SK-N-SH treated with all-trans-retinoic acid at 6 μM for 48 hours (cell line): ENCODE results near the gene LAMB1.

Experiments
- ATAC-seq: fragments of 200-7000 bp; cut with Tn5 transposase; 3 replicates; pipeline ENCODE4 v1.9.1; 2020; ENCODE audit warnings: mild to moderate bottlenecking, moderate library complexity
- ARNTL ChIP-seq: fragments of 450-650 bp; formaldehyde crosslinking; IDR thresholded peaks from 2 replicates; pipeline ENCODE4 v1.5.0; 2020; ENCODE audit warnings: low read depth, mild to moderate bottlenecking, moderate library complexity, borderline replicate concordance
- BACH2 ChIP-seq: fragments of 250-450 bp; sonication (Bioruptor Pico); IDR thresholded peaks from 2 replicates; pipeline ENCODE4 v1.9.0; 2021; ENCODE audit warnings: mild to moderate bottlenecking, borderline replicate concordance
- CREB5 ChIP-seq: fragments of 250-450 bp; sonication (Bioruptor Pico); IDR thresholded peaks from 2 replicates; pipeline ENCODE4 v1.5.1; 2020; ENCODE audit warnings: low read depth, mild to moderate bottlenecking, moderate library complexity
- CSDC2 ChIP-seq: fragments of 250-450 bp; sonication (Bioruptor Pico); IDR thresholded peaks from 2 replicates; pipeline ENCODE4 v1.5.0; 2020; ENCODE audit warnings: mild to moderate bottlenecking, moderate library complexity
- ESRRG ChIP-seq: fragments of 250-450 bp; sonication (Bioruptor Pico); IDR thresholded peaks from 2 replicates; pipeline ENCODE4 v1.6.1; 2021; ENCODE audit warnings: mild to moderate bottlenecking
- GLIS3 ChIP-seq: fragments of 250-450 bp; sonication (Bioruptor Pico); IDR thresholded peaks from 2 replicates; pipeline ENCODE4 v1.5.0; 2020; ENCODE audit warnings: mild to moderate bottlenecking, moderate library complexity
- ISL1 ChIP-seq: fragments of 250-450 bp; sonication (Bioruptor Pico); IDR thresholded peaks from 2 replicates; pipeline ENCODE4 v2.1.2; 2022; ENCODE audit warnings: mild to moderate bottlenecking, moderate library complexity
- OSR1 ChIP-seq: fragments of 250-450 bp; sonication (Bioruptor Pico); IDR thresholded peaks from 2 replicates; pipeline ENCODE4 v1.8.0; 2022; ENCODE audit warnings: moderate library complexity, mild to moderate bottlenecking, inconsistent platforms
- PPARA ChIP-seq: fragments of 250-450 bp; sonication (Bioruptor Pico); IDR thresholded peaks from 2 replicates; pipeline ENCODE4 v1.5.0; 2020; ENCODE audit warnings: mild to moderate bottlenecking, borderline replicate concordance
- RARB ChIP-seq: fragments of 250-450 bp; sonication (Bioruptor Pico); IDR thresholded peaks from 2 replicates; pipeline ENCODE4 v1.8.0; 2021; ENCODE audit warnings: mild to moderate bottlenecking, moderate library complexity
- SNAI2 ChIP-seq: fragments of 250-450 bp; sonication (Bioruptor Pico); IDR thresholded peaks from 2 replicates; pipeline ENCODE4 v1.5.0; 2020; ENCODE audit warnings: mild to moderate bottlenecking, moderate library complexity
- TCF4 ChIP-seq: fragments of 250-450 bp; sonication (Bioruptor Pico); IDR thresholded peaks from 2 replicates; pipeline ENCODE4 v1.8.0; 2021; ENCODE audit warnings: mild to moderate bottlenecking, moderate library complexity, borderline replicate concordance
- TOX ChIP-seq: fragments of 250-450 bp; sonication (Bioruptor Pico); IDR thresholded peaks from 2 replicates; pipeline ENCODE4 v1.8.0; 2021; ENCODE audit warnings: mild to moderate bottlenecking, moderate library complexity, borderline replicate concordance
- ZC3H10 ChIP-seq: fragments of 250-450 bp; sonication (Bioruptor Pico); IDR thresholded peaks from 2 replicates; pipeline ENCODE4 v1.5.1; 2021; ENCODE audit warnings: mild to moderate bottlenecking, moderate library complexity
- ZFP30 ChIP-seq: fragments of 450-650 bp; formaldehyde crosslinking; IDR thresholded peaks from 2 replicates; pipeline ENCODE4 v1.5.0; 2022; ENCODE audit warnings: mild to moderate bottlenecking, moderate library complexity
- ZNF565 ChIP-seq: fragments of 450-650 bp; formaldehyde crosslinking; conservative IDR thresholded peaks from 2 replicates; pipeline ENCODE4 v1.5.0; 2020; ENCODE audit warnings: low read depth, mild to moderate bottlenecking, moderate library complexity
- ZNF70 ChIP-seq: fragments of 450-650 bp; formaldehyde crosslinking; IDR thresholded peaks from 2 replicates; pipeline ENCODE4 v1.5.0; 2020; ENCODE audit warnings: mild to moderate bottlenecking, moderate library complexity
- ZNF8 ChIP-seq: fragments of 450-650 bp; formaldehyde crosslinking; IDR thresholded peaks from 2 replicates; pipeline ENCODE4 v1.5.0; 2020; ENCODE audit warnings: mild to moderate bottlenecking, moderate library complexity
- TF ChIP-seq, protein P1 (sequence below): fragments of 250-450 bp; sonication (Bioruptor Pico); IDR thresholded peaks from 2 replicates; pipeline ENCODE4 v1.5.1; 2021; ENCODE audit warnings: mild to moderate bottlenecking, moderate library complexity
- TF ChIP-seq, protein P2 (sequence below): fragments of 250-450 bp; sonication (Bioruptor Pico); IDR thresholded peaks from 2 replicates; pipeline ENCODE4 v1.8.0; 2021; ENCODE audit warnings: low read depth, mild to moderate bottlenecking, moderate library complexity, borderline replicate concordance
- TF ChIP-seq, protein P3 (sequence below): fragments of 250-450 bp; sonication (Bioruptor Pico); IDR thresholded peaks from 2 replicates; pipeline ENCODE4 v1.8.0; 2020; ENCODE audit warnings: mild to moderate bottlenecking, moderate library complexity, borderline replicate concordance
- TF ChIP-seq, protein P4 (sequence below): fragments of 250-450 bp; sonication (Bioruptor Pico); IDR thresholded peaks from 2 replicates; pipeline ENCODE4 v1.5.0; 2020; ENCODE audit warnings: mild to moderate bottlenecking, moderate library complexity

LAMB1 gene

DNA sequence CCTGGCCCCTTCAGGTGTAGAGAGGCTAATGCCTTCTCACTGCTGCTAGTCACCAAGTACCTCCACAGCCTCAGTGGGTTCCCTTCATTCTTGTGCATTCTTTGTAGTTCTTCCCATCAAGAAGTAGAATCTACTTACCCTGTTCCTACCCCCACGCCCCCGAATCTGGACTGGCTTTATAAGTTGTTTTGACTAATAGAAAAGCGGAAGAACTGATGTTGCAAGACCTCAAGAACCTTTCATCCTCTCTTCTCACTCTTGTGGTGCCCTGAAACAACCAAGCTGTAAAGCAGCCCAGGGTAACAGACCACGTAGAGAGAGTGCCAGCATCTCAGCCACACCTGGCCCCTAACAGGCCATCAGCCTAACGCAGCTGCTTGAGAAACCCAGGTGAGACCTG is 23.2 kb upstream of the LAMB1 start:
- TF ChIP-seq, protein P1, sequence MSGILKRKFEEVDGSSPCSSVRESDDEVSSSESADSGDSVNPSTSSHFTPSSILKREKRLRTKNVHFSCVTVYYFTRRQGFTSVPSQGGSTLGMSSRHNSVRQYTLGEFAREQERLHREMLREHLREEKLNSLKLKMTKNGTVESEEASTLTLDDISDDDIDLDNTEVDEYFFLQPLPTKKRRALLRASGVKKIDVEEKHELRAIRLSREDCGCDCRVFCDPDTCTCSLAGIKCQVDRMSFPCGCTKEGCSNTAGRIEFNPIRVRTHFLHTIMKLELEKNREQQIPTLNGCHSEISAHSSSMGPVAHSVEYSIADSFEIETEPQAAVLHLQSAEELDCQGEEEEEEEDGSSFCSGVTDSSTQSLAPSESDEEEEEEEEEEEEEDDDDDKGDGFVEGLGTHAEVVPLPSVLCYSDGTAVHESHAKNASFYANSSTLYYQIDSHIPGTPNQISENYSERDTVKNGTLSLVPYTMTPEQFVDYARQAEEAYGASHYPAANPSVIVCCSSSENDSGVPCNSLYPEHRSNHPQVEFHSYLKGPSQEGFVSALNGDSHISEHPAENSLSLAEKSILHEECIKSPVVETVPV (CRISPR knock-in tag): no peak
- no peak for TF ChIP-seq RARB (CRISPR knock-in tag)
- TF ChIP-seq ESRRG (CRISPR knock-in tag): no peak
- no peak for TF ChIP-seq ZC3H10
- no peak for TF ChIP-seq CSDC2 (CRISPR knock-in tag)
- TF ChIP-seq ZFP30 (CRISPR knock-in tag): no peak
- TF ChIP-seq TOX (CRISPR knock-in tag): no peak
- TF ChIP-seq ARNTL: no peak
- TF ChIP-seq SNAI2: no peak
- TF ChIP-seq ZNF8 (CRISPR knock-in tag): no peak
- TF ChIP-seq BACH2 (CRISPR knock-in tag): no peak
- TF ChIP-seq, protein P2, sequence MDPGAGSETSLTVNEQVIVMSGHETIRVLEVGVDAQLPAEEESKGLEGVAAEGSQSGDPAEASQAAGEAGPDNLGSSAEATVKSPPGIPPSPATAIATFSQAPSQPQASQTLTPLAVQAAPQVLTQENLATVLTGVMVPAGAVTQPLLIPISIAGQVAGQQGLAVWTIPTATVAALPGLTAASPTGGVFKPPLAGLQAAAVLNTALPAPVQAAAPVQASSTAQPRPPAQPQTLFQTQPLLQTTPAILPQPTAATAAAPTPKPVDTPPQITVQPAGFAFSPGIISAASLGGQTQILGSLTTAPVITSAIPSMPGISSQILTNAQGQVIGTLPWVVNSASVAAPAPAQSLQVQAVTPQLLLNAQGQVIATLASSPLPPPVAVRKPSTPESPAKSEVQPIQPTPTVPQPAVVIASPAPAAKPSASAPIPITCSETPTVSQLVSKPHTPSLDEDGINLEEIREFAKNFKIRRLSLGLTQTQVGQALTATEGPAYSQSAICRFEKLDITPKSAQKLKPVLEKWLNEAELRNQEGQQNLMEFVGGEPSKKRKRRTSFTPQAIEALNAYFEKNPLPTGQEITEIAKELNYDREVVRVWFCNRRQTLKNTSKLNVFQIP (CRISPR knock-in tag): no peak
- TF ChIP-seq, protein P3, sequence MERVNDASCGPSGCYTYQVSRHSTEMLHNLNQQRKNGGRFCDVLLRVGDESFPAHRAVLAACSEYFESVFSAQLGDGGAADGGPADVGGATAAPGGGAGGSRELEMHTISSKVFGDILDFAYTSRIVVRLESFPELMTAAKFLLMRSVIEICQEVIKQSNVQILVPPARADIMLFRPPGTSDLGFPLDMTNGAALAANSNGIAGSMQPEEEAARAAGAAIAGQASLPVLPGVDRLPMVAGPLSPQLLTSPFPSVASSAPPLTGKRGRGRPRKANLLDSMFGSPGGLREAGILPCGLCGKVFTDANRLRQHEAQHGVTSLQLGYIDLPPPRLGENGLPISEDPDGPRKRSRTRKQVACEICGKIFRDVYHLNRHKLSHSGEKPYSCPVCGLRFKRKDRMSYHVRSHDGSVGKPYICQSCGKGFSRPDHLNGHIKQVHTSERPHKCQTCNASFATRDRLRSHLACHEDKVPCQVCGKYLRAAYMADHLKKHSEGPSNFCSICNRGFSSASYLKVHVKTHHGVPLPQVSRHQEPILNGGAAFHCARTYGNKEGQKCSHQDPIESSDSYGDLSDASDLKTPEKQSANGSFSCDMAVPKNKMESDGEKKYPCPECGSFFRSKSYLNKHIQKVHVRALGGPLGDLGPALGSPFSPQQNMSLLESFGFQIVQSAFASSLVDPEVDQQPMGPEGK (CRISPR knock-in tag): no peak
- TF ChIP-seq ZNF565 (CRISPR knock-in tag): no peak
- TF ChIP-seq CREB5 (CRISPR knock-in tag): no peak
- no peak for TF ChIP-seq GLIS3
- no peak for TF ChIP-seq OSR1 (CRISPR knock-in tag)
- TF ChIP-seq TCF4 (CRISPR knock-in tag): no peak
- TF ChIP-seq, protein P4, sequence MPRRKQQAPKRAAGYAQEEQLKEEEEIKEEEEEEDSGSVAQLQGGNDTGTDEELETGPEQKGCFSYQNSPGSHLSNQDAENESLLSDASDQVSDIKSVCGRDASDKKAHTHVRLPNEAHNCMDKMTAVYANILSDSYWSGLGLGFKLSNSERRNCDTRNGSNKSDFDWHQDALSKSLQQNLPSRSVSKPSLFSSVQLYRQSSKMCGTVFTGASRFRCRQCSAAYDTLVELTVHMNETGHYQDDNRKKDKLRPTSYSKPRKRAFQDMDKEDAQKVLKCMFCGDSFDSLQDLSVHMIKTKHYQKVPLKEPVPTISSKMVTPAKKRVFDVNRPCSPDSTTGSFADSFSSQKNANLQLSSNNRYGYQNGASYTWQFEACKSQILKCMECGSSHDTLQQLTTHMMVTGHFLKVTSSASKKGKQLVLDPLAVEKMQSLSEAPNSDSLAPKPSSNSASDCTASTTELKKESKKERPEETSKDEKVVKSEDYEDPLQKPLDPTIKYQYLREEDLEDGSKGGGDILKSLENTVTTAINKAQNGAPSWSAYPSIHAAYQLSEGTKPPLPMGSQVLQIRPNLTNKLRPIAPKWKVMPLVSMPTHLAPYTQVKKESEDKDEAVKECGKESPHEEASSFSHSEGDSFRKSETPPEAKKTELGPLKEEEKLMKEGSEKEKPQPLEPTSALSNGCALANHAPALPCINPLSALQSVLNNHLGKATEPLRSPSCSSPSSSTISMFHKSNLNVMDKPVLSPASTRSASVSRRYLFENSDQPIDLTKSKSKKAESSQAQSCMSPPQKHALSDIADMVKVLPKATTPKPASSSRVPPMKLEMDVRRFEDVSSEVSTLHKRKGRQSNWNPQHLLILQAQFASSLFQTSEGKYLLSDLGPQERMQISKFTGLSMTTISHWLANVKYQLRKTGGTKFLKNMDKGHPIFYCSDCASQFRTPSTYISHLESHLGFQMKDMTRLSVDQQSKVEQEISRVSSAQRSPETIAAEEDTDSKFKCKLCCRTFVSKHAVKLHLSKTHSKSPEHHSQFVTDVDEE: no peak
- no peak for ATAC-seq

GRCh38 chr7:108024538-108024937 is 21.6 kb upstream of the LAMB1 start:
- TF ChIP-seq ISL1 (CRISPR knock-in tag): no peak
- no peak for ATAC-seq

GRCh38 chr7:108020585-108020984 is 17.6 kb upstream of the LAMB1 start:
- no peak for ATAC-seq
- TF ChIP-seq GLIS3 (no peak), TCF4 (CRISPR knock-in tag) (no peak), ESRRG (CRISPR knock-in tag) (no peak), PPARA (CRISPR knock-in tag) (no peak), OSR1 (CRISPR knock-in tag) (no peak), BACH2 (CRISPR knock-in tag) (no peak), CSDC2 (CRISPR knock-in tag) (no peak), ZNF70 (CRISPR knock-in tag) (no peak), ZFP30 (CRISPR knock-in tag) (no peak), ZNF8 (CRISPR knock-in tag) (no peak), RARB (CRISPR knock-in tag) (no peak)
- TF ChIP-seq, protein P2 (CRISPR knock-in tag): no peak
- TF ChIP-seq, protein P4: no peak
- TF ChIP-seq, protein P3 (CRISPR knock-in tag): no peak
